HG03354 (cell line): Measurements from ENCODE around the gene PTPRCAP.
A peak's percentile ranks its signal among the peaks of the same experiment; 100 is the strongest.

Experiments used
- ATAC-seq: cut with Tn5 transposase; IDR thresholded peaks from one replicate; pipeline ENCODE4 v1.9.1; 2021; ENCODE audit warnings: mild to moderate bottlenecking; ENCODE audit not compliant: unreplicated experiment, poor library complexity, severe bottlenecking

The PTPRCAP gene

GRCh38 chr11:67400251-67400941 is 37.1 kb downstream of the PTPRCAP start:
- ATAC-seq, result no peak

- no peak for ATAC-seq
Observed at GRCh38 chr11:67398661-67399563, 38.6 kb downstream of the PTPRCAP start.

GRCh38 chr11:67397986-67398660 is 39.4 kb downstream of the PTPRCAP start:
- ATAC-seq, result no peak

GRCh38 chr11:67397536-67397935 is 39.9 kb downstream of the PTPRCAP start:
- ATAC-seq, result no peak

- no peak for ATAC-seq
Observed at GRCh38 chr11:67396587-67397389, 40.7 kb downstream of the PTPRCAP start.

GRCh38 chr11:67396259-67396581 is 41.3 kb downstream of the PTPRCAP start:
- no peak for ATAC-seq

GRCh38 chr11:67395555-67396258 is 41.8 kb downstream of the PTPRCAP start:
- ATAC-seq, result no peak

- ATAC-seq, result no peak
Observed at GRCh38 chr11:67393990-67394389, 43.5 kb downstream of the PTPRCAP start.

- ATAC-seq, result no peak
Observed at GRCh38 chr11:67393437-67393836, 44.0 kb downstream of the PTPRCAP start.

GRCh38 chr11:67392183-67392715 is 45.2 kb downstream of the PTPRCAP start:
- ATAC-seq, result peak; percentile 23

GRCh38 chr11:67391304-67392182 is 45.9 kb downstream of the PTPRCAP start, which contains the start of gene RAD9A:
RAD9A (plus strand) TSS chr11:67391986; CDS start chr11:67392045, 59 bp downstream.
- ATAC-seq, result peak; percentile 69

- ATAC-seq, result no peak
Observed at GRCh38 chr11:67390947-67391303, 46.6 kb downstream of the PTPRCAP start.

GRCh38 chr11:67389477-67389876 is 48.0 kb downstream of the PTPRCAP start:
- no peak for ATAC-seq

- ATAC-seq, result no peak
Observed at GRCh38 chr11:67387518-67387917, 50.0 kb downstream of the PTPRCAP start.

- no peak for ATAC-seq
Observed at GRCh38 chr11:67387069-67387468, 50.4 kb downstream of the PTPRCAP start.
